GM12801 (cell line): Measurements from ENCODE around the gene TRIM44.

ENCODE experiments used
- CTCF ChIP-seq: IDR thresholded peaks from one replicate; pipeline ENCODE4 v1.5.1; 2011; ENCODE audit warnings: control low read depth; ENCODE audit not compliant: insufficient read length; ENCODE audit errors: extremely low read depth

Gene TRIM44

GRCh38 chr11:35864131-35864530, 201.6 kb downstream of the TRIM44 start:
- no peak for TF ChIP-seq CTCF

GRCh38 chr11:35866601-35867000, 204.0 kb downstream of the TRIM44 start:
- TF ChIP-seq CTCF = no peak
